GM23338 (cell line): ENCODE data around the gene ZSCAN23. TPM values are rescaled to one million over a fixed set of nuclear protein-coding genes. Genes with fewer than 3 reads are reported as not detected.
"Not testable (repeated sequence)": the region's sequence is repeated elsewhere in the genome, so short reads cannot be mapped to it uniquely, and the experiment has no call there.

Experiments used
- ATAC-seq: fragments of 200-7000 bp; cut with Tn5 transposase; 3 replicates; pipeline ENCODE4 v1.9.1; 2020
- DNase-seq: peaks from one replicate; pipeline ENCODE4 v3.0.0-alpha.2; 2015; ENCODE audit warnings: low spot score
- H2AFZ ChIP-seq: fragments of 200-600 bp; sonication (generic); 2 replicates; pipeline ENCODE4 v1.8.0; 2016; ENCODE audit warnings: antibody characterized with exemption, mild to moderate bottlenecking, moderate library complexity
- H3F3A ChIP-seq: fragments of 200-600 bp; sonication (generic); replicated peaks from 2 replicates; pipeline ENCODE4 v1.8.0; 2017; ENCODE audit warnings: antibody characterized with exemption, mixed run types, low read depth
- H3K27ac ChIP-seq: fragments of 200-600 bp; sonication (generic); 2 replicates; pipeline ENCODE4 v1.6.1; 2016; ENCODE audit warnings: low read depth
- H3K27me3 ChIP-seq: fragments of 200-600 bp; sonication (generic); 2 replicates; pipeline ENCODE4 v1.8.0; 2016; ENCODE audit warnings: mild to moderate bottlenecking, mixed run types, moderate library complexity; ENCODE audit not compliant: insufficient read depth
- H3K36me3 ChIP-seq: fragments of 200-600 bp; sonication (generic); 2 replicates; pipeline ENCODE4 v1.8.0; 2016; ENCODE audit warnings: mild to moderate bottlenecking; ENCODE audit not compliant: insufficient read depth
- H3K4me1 ChIP-seq: fragments of 200-600 bp; sonication (generic); 2 replicates; pipeline ENCODE4 v1.8.0; 2016; ENCODE audit warnings: mild to moderate bottlenecking, moderate library complexity; ENCODE audit not compliant: insufficient read depth
- H3K4me2 ChIP-seq: fragments of 200-600 bp; sonication (generic); 2 replicates; pipeline ENCODE4 v1.7.1; 2017; ENCODE audit warnings: mixed run types
- H3K4me3 ChIP-seq: fragments of 200-600 bp; sonication (generic); 2 replicates; pipeline ENCODE4 v1.6.1; 2016; ENCODE audit warnings: mixed run types
- H3K79me2 ChIP-seq: fragments of 200-600 bp; sonication (generic); replicated peaks from 2 replicates; pipeline ENCODE4 v1.8.0; 2017; ENCODE audit warnings: mild to moderate bottlenecking; ENCODE audit not compliant: insufficient read depth
- H3K9me2 ChIP-seq: fragments of 200-600 bp; sonication (generic); 2 replicates; pipeline ENCODE4 v1.8.0; 2017; ENCODE audit not compliant: insufficient read depth
- H4K20me1 ChIP-seq: fragments of 200-600 bp; sonication (generic); replicated peaks from 2 replicates; pipeline ENCODE4 v1.8.0; 2017; ENCODE audit warnings: mild to moderate bottlenecking; ENCODE audit not compliant: insufficient read depth
- H3K27ac Mint-ChIP-seq: 2 replicates; pipeline ENCODE4 v1.8.0; 2020; ENCODE audit warnings: inconsistent platforms, mild to moderate bottlenecking, moderate library complexity, mixed read lengths
- H3K27me3 Mint-ChIP-seq: 3 replicates; pipeline ENCODE4 v1.8.0; 2022; ENCODE audit warnings: low read depth, mild to moderate bottlenecking, moderate library complexity, mixed read lengths, inconsistent platforms; ENCODE audit not compliant: insufficient read depth, poor library complexity
- H3K36me3 Mint-ChIP-seq: 3 replicates; pipeline ENCODE4 v1.8.0; 2021; ENCODE audit warnings: low read depth, mild to moderate bottlenecking, inconsistent platforms, moderate library complexity, mixed read lengths
- H3K4me1 Mint-ChIP-seq: 3 replicates; pipeline ENCODE4 v1.8.0; 2020; ENCODE audit warnings: mild to moderate bottlenecking, inconsistent platforms, mixed read lengths
- H3K4me3 Mint-ChIP-seq: 3 replicates; pipeline ENCODE4 v1.8.0; 2021; ENCODE audit warnings: moderate library complexity, mild to moderate bottlenecking, inconsistent platforms, mixed read lengths
- H3K9me3 Mint-ChIP-seq: 3 replicates; pipeline ENCODE4 v1.8.0; 2020; ENCODE audit warnings: moderate library complexity, mild to moderate bottlenecking, inconsistent platforms, mixed read lengths
- EZH2phosphoT487 ChIP-seq: fragments of 200-600 bp; sonication (generic); IDR thresholded peaks from one replicate; pipeline ENCODE4 v1.8.1; 2018; ENCODE audit warnings: antibody characterized with exemption; ENCODE audit not compliant: unreplicated experiment
- NANOG ChIP-seq: IDR thresholded peaks from 2 replicates; pipeline ENCODE4 v1.6.1; 2016; ENCODE audit warnings: antibody characterized with exemption, borderline replicate concordance
- POLR2AphosphoS5 ChIP-seq: IDR thresholded peaks from 2 replicates; pipeline ENCODE4 v1.6.1; 2016; ENCODE audit warnings: antibody characterized with exemption, low read depth
- polyA plus RNA-seq: library from polyadenylated mRNA; unstranded; fragments of >200 nt; fragmentation: Nextera tagmentation; extraction: Ambion mirVana; gene quantifications from 2 replicates; pipeline ENCODE4 v1.2.1, GENCODE V29; 2016
- total RNA-seq: library from RNA; depleted of rRNA; stranded (reverse); fragments of >200 nt; shearing (Covaris generic); gene quantifications from 2 replicates; pipeline ENCODE4 v1.2.3, GENCODE V29; 2014
- TF ChIP-seq, protein P1 (sequence below): fragments of 250-450 bp; sonication (Bioruptor Pico); IDR thresholded peaks from 2 replicates; pipeline ENCODE4 v1.5.0; 2020; ENCODE audit warnings: mild to moderate bottlenecking, moderate library complexity
- TF ChIP-seq, protein P2 (sequence below), 2 experiments: fragments of 200-600 bp in 1 of 2; sonication (generic) in 1 of 2; conservative IDR thresholded peaks; 2 replicates each; pipeline versions ENCODE4 v1.5.1 to v1.6.1; 2016 to 2017; ENCODE audit warnings: antibody characterized with exemption in 2 of 2, low read depth in 2 of 2, mild to moderate bottlenecking in 2 of 2, moderate library complexity in 1 of 2

Gene ZSCAN23
- total and polyA plus RNA-seq, 2 experiments from 2014 or later: 1.9 to 7.8 TPM

DNA sequence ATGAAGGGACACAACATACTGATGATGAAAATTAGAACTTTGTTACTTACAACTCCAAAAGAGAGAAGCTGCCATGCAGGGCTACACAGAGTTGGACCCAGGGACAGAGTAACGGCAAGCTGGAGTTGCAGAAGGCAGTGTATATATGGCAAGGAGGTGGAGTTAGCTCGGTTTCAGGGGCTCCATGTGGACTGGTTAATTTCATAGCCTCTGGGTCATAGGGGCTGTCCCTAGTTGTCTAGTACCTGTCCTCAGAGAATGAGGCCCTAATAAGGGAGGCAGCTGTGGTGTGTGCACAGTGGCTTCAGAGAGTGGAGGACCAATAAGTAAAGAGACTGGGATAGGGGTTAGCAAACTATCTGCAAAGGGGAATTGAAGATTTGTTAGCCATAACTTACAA lies 35.9 kb downstream of the ZSCAN23 start (continued):
- TF ChIP-seq, protein P1, sequence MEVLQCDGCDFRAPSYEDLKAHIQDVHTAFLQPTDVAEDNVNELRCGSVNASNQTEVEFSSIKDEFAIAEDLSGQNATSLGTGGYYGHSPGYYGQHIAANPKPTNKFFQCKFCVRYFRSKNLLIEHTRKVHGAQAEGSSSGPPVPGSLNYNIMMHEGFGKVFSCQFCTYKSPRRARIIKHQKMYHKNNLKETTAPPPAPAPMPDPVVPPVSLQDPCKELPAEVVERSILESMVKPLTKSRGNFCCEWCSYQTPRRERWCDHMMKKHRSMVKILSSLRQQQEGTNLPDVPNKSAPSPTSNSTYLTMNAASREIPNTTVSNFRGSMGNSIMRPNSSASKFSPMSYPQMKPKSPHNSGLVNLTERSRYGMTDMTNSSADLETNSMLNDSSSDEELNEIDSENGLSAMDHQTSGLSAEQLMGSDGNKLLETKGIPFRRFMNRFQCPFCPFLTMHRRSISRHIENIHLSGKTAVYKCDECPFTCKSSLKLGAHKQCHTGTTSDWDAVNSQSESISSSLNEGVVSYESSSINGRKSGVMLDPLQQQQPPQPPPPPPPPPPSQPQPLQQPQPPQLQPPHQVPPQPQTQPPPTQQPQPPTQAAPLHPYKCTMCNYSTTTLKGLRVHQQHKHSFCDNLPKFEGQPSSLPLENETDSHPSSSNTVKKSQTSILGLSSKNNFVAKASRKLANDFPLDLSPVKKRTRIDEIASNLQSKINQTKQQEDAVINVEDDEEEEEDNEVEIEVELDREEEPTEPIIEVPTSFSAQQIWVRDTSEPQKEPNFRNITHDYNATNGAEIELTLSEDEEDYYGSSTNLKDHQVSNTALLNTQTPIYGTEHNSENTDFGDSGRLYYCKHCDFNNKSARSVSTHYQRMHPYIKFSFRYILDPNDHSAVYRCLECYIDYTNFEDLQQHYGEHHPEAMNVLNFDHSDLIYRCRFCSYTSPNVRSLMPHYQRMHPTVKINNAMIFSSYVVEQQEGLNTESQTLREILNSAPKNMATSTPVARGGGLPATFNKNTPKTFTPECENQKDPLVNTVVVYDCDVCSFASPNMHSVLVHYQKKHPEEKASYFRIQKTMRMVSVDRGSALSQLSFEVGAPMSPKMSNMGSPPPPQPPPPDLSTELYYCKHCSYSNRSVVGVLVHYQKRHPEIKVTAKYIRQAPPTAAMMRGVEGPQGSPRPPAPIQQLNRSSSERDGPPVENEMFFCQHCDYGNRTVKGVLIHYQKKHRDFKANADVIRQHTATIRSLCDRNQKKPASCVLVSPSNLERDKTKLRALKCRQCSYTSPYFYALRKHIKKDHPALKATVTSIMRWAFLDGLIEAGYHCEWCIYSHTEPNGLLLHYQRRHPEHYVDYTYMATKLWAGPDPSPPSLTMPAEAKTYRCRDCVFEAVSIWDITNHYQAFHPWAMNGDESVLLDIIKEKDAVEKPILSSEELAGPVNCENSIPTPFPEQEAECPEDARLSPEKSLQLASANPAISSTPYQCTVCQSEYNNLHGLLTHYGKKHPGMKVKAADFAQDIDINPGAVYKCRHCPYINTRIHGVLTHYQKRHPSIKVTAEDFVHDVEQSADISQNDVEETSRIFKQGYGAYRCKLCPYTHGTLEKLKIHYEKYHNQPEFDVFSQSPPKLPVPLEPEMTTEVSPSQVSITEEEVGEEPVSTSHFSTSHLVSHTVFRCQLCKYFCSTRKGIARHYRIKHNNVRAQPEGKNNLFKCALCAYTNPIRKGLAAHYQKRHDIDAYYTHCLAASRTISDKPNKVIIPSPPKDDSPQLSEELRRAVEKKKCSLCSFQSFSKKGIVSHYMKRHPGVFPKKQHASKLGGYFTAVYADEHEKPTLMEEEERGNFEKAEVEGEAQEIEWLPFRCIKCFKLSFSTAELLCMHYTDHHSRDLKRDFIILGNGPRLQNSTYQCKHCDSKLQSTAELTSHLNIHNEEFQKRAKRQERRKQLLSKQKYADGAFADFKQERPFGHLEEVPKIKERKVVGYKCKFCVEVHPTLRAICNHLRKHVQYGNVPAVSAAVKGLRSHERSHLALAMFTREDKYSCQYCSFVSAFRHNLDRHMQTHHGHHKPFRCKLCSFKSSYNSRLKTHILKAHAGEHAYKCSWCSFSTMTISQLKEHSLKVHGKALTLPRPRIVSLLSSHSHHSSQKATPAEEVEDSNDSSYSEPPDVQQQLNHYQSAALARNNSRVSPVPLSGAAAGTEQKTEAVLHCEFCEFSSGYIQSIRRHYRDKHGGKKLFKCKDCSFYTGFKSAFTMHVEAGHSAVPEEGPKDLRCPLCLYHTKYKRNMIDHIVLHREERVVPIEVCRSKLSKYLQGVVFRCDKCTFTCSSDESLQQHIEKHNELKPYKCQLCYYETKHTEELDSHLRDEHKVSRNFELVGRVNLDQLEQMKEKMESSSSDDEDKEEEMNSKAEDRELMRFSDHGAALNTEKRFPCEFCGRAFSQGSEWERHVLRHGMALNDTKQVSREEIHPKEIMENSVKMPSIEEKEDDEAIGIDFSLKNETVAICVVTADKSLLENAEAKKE (CRISPR knock-in tag): no peak
- TF ChIP-seq POLR2AphosphoS5 (no peak), EZH2phosphoT487 (no peak), NANOG (no peak)
- TF ChIP-seq, protein P2, sequence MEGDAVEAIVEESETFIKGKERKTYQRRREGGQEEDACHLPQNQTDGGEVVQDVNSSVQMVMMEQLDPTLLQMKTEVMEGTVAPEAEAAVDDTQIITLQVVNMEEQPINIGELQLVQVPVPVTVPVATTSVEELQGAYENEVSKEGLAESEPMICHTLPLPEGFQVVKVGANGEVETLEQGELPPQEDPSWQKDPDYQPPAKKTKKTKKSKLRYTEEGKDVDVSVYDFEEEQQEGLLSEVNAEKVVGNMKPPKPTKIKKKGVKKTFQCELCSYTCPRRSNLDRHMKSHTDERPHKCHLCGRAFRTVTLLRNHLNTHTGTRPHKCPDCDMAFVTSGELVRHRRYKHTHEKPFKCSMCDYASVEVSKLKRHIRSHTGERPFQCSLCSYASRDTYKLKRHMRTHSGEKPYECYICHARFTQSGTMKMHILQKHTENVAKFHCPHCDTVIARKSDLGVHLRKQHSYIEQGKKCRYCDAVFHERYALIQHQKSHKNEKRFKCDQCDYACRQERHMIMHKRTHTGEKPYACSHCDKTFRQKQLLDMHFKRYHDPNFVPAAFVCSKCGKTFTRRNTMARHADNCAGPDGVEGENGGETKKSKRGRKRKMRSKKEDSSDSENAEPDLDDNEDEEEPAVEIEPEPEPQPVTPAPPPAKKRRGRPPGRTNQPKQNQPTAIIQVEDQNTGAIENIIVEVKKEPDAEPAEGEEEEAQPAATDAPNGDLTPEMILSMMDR (conservative IDR thresholded peaks at IDR 0.05; ENCODE audit: low read depth in 2 of 2): no peak

DNA sequence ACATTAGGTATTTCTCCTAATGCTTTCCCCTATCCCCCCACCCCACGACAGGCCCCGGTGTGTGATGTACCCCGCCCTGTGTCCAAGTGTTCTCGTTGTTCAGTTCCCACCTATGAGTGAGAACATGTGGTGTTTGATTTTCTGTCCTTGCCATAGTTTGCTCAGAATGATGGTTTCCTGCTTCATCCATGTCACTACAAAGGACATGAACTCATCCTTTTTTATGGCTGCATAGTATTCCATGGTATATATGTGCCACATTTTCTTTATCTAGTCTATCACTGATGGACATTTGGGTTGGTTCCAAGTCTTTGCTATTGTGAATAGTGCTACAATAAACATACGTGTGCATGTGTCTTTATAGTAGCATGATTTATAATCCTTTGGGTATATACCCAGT lies 39.4 kb downstream of the ZSCAN23 start:
- H3K9me3 Mint-ChIP-seq, H3K36me3 ChIP-seq, H3K4me1 ChIP-seq, H2AFZ ChIP-seq, DNase-seq, H3K36me3 Mint-ChIP-seq, H3K27me3 Mint-ChIP-seq, H3K4me3 Mint-ChIP-seq, H3K4me1 Mint-ChIP-seq, H3K27ac Mint-ChIP-seq, H3F3A ChIP-seq, H3K4me3 ChIP-seq, H3K9me2 ChIP-seq, H3K27ac ChIP-seq, H3K4me2 ChIP-seq, H4K20me1 ChIP-seq, ATAC-seq, H3K79me2 ChIP-seq: not testable (repeated sequence)
- H3K27me3 ChIP-seq: peaks cover 29% of the 10 kb centered on the region
